GM12878 (cell line): ENCODE results near the gene JKAMP. TPM values are rescaled to one million over a fixed set of nuclear protein-coding genes. Genes with fewer than 3 reads are reported as not detected.

Experiments
- BMI1 ChIP-seq: fragments of 450-650 bp; IDR thresholded peaks from 2 replicates; pipeline ENCODE4 v1.6.1; 2016; ENCODE audit warnings: mild to moderate bottlenecking, moderate library complexity, borderline replicate concordance
- CBX5 ChIP-seq: sonication (generic); IDR thresholded peaks from 2 replicates; pipeline ENCODE4 v1.6.1; 2016; ENCODE audit warnings: low read depth, moderate library complexity, mild to moderate bottlenecking, inconsistent platforms
- FOXK2 ChIP-seq: fragments of 450-650 bp; IDR thresholded peaks from 2 replicates; pipeline ENCODE4 v1.6.1; 2017; ENCODE audit warnings: mild to moderate bottlenecking, moderate library complexity
- HDGF ChIP-seq: fragments of 450-650 bp; IDR thresholded peaks from 2 replicates; pipeline ENCODE4 v1.6.1; 2016; ENCODE audit warnings: antibody characterized with exemption
- IKZF1 ChIP-seq: fragments of 450-650 bp; conservative IDR thresholded peaks from 2 replicates; pipeline ENCODE4 v1.6.1; 2017; ENCODE audit warnings: antibody characterized with exemption, mild to moderate bottlenecking
- KLF5 ChIP-seq: fragments of 450-650 bp; IDR thresholded peaks from 2 replicates; pipeline ENCODE4 v1.6.1; 2014; ENCODE audit warnings: mild to moderate bottlenecking; ENCODE audit not compliant: partially characterized antibody
- LARP7 ChIP-seq: fragments of 450-650 bp; IDR thresholded peaks from 2 replicates; pipeline ENCODE4 v1.6.1; 2017; ENCODE audit warnings: mild to moderate bottlenecking
- MEF2B ChIP-seq: fragments of 450-650 bp; IDR thresholded peaks from 2 replicates; pipeline ENCODE4 v1.6.1; 2018; ENCODE audit warnings: mild to moderate bottlenecking, moderate library complexity; ENCODE audit not compliant: partially characterized antibody, poor library complexity, severe bottlenecking
- MTA2 ChIP-seq: fragments of 450-650 bp; IDR thresholded peaks from 2 replicates; pipeline ENCODE4 v1.6.1; 2016; ENCODE audit warnings: low read depth, mild to moderate bottlenecking, moderate library complexity
- NR2F1 ChIP-seq: fragments of 450-650 bp; conservative IDR thresholded peaks from 2 replicates; pipeline ENCODE4 v1.6.1; 2017; ENCODE audit warnings: mild to moderate bottlenecking
- PAX5 ChIP-seq: IDR thresholded peaks from 2 replicates; pipeline ENCODE4 v1.6.1; 2011; ENCODE audit warnings: low read depth, low read length, borderline replicate concordance
- POLR2AphosphoS2 ChIP-seq: IDR thresholded peaks from 2 replicates; pipeline ENCODE4 v1.6.1; 2011; ENCODE audit warnings: low read depth, mild to moderate bottlenecking, low read length, improper control_type of control experiment, moderate library complexity
- POU2F2 ChIP-seq: IDR thresholded peaks from 3 replicates; pipeline ENCODE4 v1.6.1; 2011; ENCODE audit warnings: low read depth, mild to moderate bottlenecking, low read length, borderline replicate concordance
- STAT1 ChIP-seq: fragments of 450-650 bp; conservative IDR thresholded peaks from 2 replicates; pipeline ENCODE4 v1.6.1; 2014; ENCODE audit warnings: antibody characterized with exemption, mild to moderate bottlenecking
- TCF7 ChIP-seq: IDR thresholded peaks from 2 replicates; pipeline ENCODE4 v1.6.1; 2014; ENCODE audit warnings: antibody characterized with exemption, borderline replicate concordance
- YY1 ChIP-seq: IDR thresholded peaks from 2 replicates; pipeline ENCODE4 v1.6.1; 2011; ENCODE audit warnings: low read depth, mild to moderate bottlenecking, low read length
- ZNF274 ChIP-seq: IDR thresholded peaks from one replicate; pipeline ENCODE4 v1.8.0; 2011; ENCODE audit not compliant: insufficient read length, insufficient read depth
- polyA plus RNA-seq, 11 experiments: library from polyadenylated mRNA; depleted of rRNA in 4 of 11; unstranded in 6 of 11; stranded (reverse) in 5 of 11; fragments of >200 nt; fragmentation: Nextera tagmentation in 4 of 11; fragmentation: Illumina TruSeq in 1 of 11; extraction: Ambion mirVana in 4 of 11; extraction: Trizol in 1 of 11; gene quantifications; 1 replicate in 1 of 11; 2 replicates in 10 of 11; pipeline versions ENCODE4 v1.2.1 to v1.2.3, GENCODE V29; 2011 to 2016; ENCODE audit warnings: inconsistent platforms in 2 of 11, missing spikeins in 2 of 11, low read depth in 1 of 11
- total RNA-seq, 4 experiments: library from RNA; depleted of rRNA in 3 of 4; stranded (reverse); fragments of >200 nt in 3 of 4; fragmentation: Illumina TruSeq in 1 of 4; extraction: Trizol in 1 of 4; gene quantifications; 2 replicates each; pipeline versions ENCODE4 v1.2.1 to v1.2.3, GENCODE V29; 2013 to 2021
- TF ChIP-seq, protein P1 (sequence below): fragments of 450-650 bp; IDR thresholded peaks from 2 replicates; pipeline ENCODE4 v1.6.1; 2017; ENCODE audit warnings: mild to moderate bottlenecking
- TF ChIP-seq, protein P2 (sequence below): fragments of 450-650 bp; conservative IDR thresholded peaks from 2 replicates; pipeline ENCODE4 v1.6.1; 2017; ENCODE audit warnings: mild to moderate bottlenecking, moderate library complexity
- TF ChIP-seq, protein P3 (sequence below): fragments of 450-650 bp; IDR thresholded peaks from 2 replicates; pipeline ENCODE4 v1.6.1; 2016; ENCODE audit warnings: mild to moderate bottlenecking, moderate library complexity, borderline replicate concordance

The JKAMP gene
- total and polyA plus RNA-seq, 10 of the 15 experiments (the other 5 are each of a cell fraction or from before 2014, with no cell fraction given) = 18.2 to 129 (median 46.6) TPM

DNA sequence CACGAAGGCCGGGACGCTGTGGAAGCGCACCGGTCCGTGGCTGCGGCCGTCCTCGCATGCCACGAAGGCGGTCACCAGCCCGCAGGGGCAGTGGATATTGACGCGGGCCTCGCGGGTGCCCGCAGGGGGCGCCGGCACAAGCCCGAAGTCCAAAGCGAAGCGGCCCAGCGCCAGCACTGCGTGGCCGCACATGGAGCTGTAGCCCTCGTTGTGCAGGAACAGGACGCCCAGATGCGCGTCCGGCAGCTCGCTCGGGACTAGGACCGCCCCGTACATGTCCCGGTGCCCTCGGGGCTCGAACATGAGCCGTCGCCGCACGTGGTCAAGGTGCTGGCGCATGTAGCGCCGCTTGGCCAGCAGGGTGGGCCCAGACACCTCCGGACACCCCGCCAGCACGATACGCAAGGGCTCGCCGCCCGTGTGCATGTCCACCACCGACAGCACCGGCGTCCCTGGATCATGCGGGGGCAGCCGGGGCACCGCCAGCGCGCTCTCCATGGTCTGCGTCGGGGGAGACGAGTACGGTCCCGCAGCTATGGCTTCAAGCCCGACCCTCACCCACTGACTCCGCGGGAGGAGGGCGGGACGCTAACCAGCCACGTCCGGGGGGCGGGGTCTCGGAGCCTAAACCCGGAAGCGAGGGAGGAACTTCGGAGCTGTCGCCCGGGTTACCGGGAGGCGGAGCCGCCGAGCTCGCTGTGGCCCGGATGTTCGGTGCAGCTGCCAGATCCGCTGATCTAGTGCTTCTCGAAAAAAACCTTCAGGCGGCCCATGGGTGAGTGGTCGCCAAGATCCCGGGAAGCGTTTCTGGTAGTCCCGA, at the start of gene JKAMP, which contains the start of gene L3HYPDH (continued):
- TF ChIP-seq, protein P1, sequence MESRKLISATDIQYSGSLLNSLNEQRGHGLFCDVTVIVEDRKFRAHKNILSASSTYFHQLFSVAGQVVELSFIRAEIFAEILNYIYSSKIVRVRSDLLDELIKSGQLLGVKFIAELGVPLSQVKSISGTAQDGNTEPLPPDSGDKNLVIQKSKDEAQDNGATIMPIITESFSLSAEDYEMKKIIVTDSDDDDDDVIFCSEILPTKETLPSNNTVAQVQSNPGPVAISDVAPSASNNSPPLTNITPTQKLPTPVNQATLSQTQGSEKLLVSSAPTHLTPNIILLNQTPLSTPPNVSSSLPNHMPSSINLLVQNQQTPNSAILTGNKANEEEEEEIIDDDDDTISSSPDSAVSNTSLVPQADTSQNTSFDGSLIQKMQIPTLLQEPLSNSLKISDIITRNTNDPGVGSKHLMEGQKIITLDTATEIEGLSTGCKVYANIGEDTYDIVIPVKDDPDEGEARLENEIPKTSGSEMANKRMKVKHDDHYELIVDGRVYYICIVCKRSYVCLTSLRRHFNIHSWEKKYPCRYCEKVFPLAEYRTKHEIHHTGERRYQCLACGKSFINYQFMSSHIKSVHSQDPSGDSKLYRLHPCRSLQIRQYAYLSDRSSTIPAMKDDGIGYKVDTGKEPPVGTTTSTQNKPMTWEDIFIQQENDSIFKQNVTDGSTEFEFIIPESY = no peak
- TF ChIP-seq POLR2AphosphoS2 (0 out of 2 replicates have a peak, but pooled peaks have one; percentile 25), NR2F1 (peak; percentile 54; the same call in 1 of the 2 replicates), MEF2B (peak; percentile 47), STAT1 (0 out of 2 replicates have a peak, but pooled peaks have one; percentile 39), YY1 (peak; percentile 31), CBX5 (0 out of 2 replicates have a peak, but pooled peaks have one; percentile 11), IKZF1 (peak; percentile 88), POU2F2 (peak; percentile 10; the same call in 1 of the 3 replicates), PAX5 (peak; percentile 46; the same call in 1 of the 2 replicates), LARP7 (peak; percentile 95), FOXK2 (no peak), TCF7 (no peak), KLF5 (peak; percentile 24), BMI1 (peak; percentile 87), MTA2 (peak; percentile 10; the same call in 1 of the 2 replicates), HDGF (peak; percentile 94), ZNF274 (no peak)
- TF ChIP-seq, protein P2, sequence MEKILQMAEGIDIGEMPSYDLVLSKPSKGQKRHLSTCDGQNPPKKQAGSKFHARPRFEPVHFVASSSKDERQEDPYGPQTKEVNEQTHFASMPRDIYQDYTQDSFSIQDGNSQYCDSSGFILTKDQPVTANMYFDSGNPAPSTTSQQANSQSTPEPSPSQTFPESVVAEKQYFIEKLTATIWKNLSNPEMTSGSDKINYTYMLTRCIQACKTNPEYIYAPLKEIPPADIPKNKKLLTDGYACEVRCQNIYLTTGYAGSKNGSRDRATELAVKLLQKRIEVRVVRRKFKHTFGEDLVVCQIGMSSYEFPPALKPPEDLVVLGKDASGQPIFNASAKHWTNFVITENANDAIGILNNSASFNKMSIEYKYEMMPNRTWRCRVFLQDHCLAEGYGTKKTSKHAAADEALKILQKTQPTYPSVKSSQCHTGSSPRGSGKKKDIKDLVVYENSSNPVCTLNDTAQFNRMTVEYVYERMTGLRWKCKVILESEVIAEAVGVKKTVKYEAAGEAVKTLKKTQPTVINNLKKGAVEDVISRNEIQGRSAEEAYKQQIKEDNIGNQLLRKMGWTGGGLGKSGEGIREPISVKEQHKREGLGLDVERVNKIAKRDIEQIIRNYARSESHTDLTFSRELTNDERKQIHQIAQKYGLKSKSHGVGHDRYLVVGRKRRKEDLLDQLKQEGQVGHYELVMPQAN = peak; percentile 96
- TF ChIP-seq, protein P3, sequence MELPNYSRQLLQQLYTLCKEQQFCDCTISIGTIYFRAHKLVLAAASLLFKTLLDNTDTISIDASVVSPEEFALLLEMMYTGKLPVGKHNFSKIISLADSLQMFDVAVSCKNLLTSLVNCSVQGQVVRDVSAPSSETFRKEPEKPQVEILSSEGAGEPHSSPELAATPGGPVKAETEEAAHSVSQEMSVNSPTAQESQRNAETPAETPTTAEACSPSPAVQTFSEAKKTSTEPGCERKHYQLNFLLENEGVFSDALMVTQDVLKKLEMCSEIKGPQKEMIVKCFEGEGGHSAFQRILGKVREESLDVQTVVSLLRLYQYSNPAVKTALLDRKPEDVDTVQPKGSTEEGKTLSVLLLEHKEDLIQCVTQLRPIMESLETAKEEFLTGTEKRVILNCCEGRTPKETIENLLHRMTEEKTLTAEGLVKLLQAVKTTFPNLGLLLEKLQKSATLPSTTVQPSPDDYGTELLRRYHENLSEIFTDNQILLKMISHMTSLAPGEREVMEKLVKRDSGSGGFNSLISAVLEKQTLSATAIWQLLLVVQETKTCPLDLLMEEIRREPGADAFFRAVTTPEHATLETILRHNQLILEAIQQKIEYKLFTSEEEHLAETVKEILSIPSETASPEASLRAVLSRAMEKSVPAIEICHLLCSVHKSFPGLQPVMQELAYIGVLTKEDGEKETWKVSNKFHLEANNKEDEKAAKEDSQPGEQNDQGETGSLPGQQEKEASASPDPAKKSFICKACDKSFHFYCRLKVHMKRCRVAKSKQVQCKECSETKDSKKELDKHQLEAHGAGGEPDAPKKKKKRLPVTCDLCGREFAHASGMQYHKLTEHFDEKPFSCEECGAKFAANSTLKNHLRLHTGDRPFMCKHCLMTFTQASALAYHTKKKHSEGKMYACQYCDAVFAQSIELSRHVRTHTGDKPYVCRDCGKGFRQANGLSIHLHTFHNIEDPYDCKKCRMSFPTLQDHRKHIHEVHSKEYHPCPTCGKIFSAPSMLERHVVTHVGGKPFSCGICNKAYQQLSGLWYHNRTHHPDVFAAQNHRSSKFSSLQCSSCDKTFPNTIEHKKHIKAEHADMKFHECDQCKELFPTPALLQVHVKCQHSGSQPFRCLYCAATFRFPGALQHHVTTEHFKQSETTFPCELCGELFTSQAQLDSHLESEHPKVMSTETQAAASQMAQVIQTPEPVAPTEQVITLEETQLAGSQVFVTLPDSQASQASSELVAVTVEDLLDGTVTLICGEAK = peak; percentile 64; the same call in 1 of the 2 replicates
